OCI-M1 (cell line): ENCODE data around the gene TNIK.
A peak's percentile ranks its signal among the peaks of the same experiment; 100 is the strongest.

Source experiments
- DNase-seq: peaks from one replicate; lab custom pipeline; 2025; lab: John Stamatoyannopoulos, UW

The TNIK gene

DNA sequence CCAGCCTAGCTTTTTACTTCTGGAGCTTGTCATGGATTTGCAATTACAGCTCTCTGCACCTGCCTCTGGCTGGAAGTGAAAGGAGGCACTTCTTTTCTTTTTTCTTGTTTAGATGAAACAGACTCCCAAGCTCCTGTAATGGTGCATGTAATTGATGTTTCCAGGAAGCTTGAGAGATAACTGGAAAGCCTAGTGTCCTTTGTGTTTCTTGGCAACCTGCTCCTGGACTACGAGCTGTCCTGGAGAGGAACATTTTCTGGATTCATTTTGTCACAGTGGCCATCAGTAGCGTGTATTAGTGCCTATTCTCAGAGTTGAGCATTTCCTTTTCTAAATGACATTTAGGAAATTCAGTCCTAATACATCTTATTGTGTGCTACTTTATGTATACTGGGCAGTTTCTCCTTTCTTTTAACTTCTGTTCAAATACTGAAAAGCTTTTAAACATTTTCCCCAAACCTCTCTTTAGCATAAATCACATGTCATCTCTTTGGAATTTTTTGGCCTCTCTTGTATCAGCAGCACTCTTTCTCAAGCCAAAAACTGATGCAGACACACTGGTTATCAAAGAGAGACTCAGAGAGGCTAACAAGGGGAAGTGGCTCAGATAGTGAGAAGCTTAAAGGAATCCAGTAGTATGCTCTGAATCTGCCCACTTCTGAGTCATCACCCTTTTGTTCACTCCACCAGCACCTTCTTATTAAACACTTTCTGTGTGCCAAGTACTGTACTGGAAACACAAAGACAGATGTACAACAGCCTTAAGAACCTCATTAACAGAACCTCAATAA, 371.0 kb downstream of the TNIK start:
- peak; percentile 42 for DNase-seq

DNA sequence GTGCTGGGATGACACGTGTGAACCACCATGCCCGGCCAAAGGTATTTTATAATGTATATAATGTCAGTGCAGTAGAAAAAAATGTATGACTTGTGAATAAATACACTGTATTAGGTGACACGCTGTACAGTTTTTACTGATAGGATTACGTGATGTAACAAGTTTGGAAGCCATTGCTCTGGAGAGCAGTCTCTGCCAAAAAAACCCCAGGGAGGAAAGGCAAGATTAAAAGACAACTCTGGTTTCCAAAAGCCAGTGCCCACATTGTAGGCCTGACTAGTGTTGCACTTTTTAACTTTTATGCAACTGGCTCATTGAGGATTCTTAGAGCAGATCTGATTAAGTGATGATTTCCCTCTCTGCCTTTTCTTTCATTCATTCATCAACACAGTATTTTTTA, 371.7 kb downstream of the TNIK start:
- DNase-seq = no peak

- no peak for DNase-seq
These were observed 373.3 kb downstream of the TNIK start for GRCh38 chr3:171086914-171087313.

DNA sequence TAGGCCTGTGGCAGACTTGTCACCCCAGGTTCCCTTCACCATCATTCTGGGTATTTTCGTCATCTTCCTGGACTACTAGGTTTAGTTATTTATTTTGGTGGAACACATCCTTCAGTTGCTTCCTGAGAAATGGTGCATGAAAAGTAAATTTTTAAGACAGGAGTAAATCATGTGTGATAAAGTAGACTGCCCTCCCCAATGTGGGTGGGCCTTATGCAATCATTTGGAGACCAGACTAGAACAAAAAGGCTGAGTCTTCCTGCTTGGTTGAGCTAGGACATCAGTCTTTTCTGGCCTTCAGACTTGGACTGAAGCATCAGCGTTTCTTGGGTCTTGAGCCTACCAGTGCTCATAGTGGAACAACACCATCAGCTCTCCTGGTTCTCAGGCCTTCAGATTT, 382.9 kb downstream of the TNIK start:
- peak; percentile 7 for DNase-seq

DNA sequence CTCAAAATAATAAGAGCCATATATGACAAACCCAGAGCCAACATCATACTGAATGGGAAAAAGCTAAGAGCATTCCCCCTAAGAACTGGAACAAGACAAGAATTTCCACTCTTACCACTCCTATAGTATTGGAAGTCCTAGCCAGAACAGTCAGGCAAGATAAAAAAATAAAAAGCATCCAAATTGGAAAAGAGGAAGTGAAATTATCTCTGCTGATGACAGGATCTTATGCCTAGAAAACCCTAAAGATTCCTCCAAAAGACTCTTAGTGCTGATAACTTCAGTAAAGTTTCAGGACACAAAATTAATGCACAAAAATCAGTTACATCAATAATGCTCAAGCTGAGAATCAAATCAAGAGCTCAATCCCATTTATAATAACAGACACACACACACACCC, 387.8 kb downstream of the TNIK start:
- DNase-seq = peak; percentile 31

DNA sequence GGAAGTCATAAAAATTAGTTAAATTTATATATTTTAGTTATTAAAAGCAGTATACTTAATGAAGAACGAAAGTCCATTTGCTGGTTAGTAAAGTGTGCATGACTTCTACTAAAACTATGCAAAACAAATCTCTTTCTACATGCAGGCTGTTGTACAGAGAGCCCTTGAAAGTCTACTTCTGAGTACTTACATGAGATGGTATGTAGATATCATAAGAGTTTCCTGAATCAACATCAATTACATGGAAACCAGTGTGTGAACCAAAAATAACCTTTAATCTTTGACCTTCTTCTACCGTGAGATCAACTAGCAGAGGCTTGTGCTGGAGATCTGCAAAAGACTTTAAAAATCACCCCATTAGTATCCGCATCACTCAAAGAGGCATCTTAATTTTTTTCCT, 391.5 kb downstream of the TNIK start:
- no peak for DNase-seq

- DNase-seq = no peak
These were observed 394.0 kb downstream of the TNIK start for GRCh38 chr3:171066206-171066605.

DNA sequence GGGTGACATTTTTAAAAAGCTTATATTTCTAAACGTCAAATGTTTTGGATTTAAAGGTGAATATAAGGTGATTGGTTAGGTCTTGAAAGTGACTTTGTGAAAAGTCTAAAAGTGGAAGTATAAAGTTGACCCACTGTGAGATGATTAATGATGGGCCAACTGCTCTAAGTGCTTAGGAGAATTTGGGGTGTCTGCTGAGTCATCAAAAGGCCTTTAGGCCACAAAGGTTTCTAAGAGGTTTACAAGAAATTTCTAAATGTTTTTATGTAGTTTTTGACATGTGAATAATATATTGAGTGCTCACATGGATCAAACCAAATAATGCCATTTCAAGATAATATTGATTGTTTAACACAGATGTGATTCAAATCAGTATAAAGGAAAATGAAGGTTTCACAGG, 394.5 kb downstream of the TNIK start:
- no peak for DNase-seq

DNA sequence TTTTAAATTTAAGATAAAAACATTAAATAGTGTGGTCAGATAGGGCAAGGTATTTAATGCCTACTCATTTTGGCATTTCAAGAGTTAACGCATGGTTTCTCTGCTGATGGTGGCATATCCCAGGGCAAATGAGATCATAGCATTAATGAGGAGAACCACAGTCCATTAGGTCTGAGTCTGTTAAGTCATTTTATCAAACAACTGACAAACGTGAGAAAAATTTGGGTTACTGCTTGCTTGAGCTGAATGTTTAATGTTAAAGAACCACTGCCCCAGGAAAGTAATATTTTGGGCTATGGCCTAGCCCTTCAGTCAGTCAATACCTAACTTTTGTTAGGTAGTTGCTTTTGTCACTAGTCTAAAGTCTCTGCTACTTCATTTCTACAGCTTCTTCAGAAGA, 395.7 kb downstream of the TNIK start:
- no peak for DNase-seq

- DNase-seq = no peak
These were observed 398.5 kb downstream of the TNIK start for GRCh38 chr3:171061749-171062148.

- no peak for DNase-seq
These were observed 400.2 kb downstream of the TNIK start for GRCh38 chr3:171059978-171060377.

GRCh38 chr3:171058873-171059603, 401.2 kb downstream of the TNIK start:
- no peak for DNase-seq

- no peak for DNase-seq
These were observed 402.1 kb downstream of the TNIK start for GRCh38 chr3:171058058-171058457.

DNA sequence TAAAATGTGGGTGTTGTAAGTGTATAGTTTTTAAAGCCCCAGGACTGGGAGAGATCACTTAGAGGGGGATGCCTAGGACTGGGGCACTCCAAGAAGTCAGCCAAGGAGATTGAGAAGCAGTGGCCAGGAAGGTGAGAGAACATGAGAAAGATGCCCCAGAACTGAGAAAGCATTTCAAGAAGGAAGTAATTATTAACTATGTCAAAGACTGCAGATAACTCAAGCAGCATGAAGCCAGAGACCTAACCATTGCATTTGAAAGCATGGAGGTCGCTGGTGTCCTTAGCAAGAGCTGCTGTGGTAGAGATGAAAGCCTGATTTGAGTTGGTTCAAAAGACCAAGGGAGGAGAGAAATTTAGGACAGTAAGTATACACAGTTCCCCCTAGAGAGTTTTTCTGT, 403.1 kb downstream of the TNIK start:
- DNase-seq = no peak

- no peak for DNase-seq
These were observed 403.7 kb downstream of the TNIK start for GRCh38 chr3:171056528-171056927.

DNA sequence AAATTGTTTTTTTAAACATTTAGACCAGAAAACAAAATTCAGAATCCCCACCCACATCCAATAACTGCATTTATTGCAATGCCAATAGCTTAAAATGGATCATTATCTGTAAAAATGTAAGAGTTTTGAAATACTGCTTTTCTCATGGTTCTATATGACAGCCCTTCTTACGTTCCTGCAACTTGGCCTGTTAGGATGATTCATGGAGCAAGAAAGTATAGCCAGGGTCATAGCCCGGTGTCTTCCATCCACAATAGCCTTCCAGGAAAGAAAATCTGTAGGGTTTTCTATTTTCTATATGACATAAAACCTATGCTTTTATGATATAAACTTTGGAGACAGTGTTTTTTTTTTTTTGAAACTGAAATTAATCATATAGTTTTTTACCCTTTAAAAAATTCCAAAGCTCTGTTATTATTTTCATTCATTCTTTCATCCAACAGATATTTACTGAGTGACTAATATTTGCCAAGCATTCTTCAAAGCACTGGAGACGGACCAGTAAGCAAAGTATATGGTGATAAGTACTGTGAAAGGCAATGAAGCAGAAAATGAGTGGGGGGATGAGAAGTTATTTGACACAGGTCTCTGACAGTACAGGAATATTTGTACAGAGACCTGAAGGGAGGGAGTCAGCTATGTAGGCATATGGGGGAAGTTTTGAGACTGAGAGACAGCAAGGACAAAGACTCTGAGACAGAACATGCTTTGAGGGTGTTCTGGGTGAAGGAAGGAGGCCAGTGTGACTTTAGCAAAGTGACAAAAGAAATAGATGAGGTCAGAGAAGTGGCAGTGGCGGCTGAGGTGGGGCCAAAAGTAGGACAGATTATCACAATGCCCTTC, 404.6 kb downstream of the TNIK start:
- no peak for DNase-seq

GRCh38 chr3:171054921-171055320, 405.3 kb downstream of the TNIK start:
- no peak for DNase-seq

DNA sequence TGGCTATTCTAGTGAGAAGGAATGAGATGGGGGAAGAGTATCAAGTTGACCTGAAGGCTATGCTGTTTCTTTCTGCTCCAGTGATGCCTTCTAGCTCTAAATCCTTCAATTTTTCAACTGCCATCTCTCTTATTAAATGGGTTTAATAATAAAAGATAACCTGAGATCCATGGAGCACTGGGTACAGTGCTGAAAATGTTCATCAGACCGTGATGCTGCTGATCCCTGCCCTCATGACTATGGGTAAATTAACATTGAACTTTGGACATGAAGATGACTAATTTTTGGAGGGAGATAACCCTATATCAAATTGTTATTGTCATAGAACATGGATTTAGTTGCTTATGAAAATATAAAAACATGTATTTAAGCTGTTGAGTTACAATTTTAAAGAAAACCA, 406.0 kb downstream of the TNIK start:
- DNase-seq = no peak

DNA sequence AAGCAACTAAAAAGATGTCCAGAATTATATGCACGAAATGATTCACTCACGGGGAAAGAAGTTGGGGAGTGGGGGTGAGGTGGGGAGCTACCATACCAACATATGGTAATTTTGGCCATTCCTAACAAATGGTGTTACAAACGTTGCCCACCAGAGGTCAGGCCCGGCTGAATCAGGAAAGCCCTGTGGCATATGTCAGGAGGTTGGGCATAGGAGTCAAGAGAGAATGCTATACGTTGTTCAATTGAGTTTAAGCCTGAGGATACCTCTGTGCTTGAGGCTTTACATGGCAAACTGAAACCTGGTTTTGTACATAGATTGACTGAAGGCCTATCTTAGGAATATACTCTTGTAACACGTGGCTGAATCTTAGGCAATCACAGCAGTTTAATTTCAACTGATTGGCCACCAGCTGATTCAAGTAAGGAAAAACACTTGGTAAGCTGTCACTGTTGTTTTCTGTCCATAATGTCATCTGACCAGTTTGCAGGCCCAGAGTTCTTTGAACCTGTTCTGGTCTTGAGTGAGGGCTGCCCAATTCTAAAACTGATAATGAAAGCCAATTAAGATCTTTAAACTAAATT, 410.3 kb downstream of the TNIK start:
- peak; percentile 60 for DNase-seq

DNA sequence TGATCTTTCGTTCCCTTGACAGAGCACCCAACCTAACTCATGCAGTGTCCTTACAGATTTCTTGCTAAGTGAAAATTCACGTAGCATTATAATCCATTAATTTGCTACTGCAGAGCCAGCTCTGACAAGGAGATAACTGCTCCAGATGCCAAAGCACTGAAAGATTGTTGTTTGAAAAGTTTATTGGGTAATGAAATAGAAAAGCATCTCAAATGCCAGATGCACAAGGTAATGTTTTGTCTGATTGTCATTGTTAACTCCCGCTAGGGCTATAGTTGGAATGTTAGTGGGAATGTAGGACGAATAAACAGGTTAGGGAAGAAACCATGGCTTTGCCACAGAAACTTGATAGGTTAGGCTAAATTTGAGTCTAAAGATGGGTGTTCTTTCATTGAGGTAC, 413.4 kb downstream of the TNIK start:
- no peak for DNase-seq

DNA sequence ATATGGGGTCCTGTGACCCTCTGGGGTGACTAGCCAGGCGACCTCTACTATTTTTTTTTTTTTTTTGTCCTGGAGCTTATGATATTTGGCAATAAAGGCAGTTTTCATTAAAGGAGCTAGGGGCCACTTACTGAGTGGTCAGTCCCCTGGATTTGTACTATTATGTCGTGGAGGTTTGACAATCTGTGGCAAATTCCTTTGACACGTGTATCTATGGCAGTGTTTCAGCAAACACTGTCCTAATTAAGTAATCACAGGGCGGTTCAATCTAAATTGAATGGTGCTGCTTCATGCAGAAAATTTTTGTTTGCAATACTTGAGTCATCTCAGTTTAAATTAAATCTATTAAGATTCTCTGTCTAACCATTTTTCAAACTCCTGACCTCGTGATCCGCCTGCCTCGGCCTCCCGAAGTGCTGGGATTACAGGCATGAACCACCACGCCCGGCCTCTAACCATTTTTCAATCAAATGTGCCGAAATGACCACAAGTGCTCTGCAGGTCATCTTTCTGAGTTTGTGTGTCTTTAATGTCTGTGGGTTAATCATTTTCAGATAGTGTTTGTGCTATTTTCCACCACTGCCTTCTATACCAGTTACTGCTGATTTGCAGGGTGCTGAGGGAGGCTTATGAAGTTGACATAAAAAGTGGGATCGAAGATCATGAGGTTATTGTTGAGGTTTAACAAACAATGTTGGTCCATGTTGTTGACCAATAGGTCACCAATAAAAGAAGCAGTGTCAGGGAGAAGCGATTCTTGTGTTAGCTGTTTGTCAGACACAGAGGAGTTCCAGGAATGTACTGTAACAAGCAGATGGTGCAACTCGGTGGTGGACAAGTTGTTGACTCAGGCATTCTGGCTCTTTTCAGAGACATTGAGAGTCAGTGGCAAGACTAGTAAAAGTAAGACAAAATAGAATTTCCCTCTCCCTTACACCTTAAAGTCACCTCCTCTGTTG, 415.1 kb downstream of the TNIK start:
- DNase-seq = no peak
